Measurements from ENCODE around the gene KDM3B. TPM values are rescaled to one million over a fixed set of nuclear protein-coding genes. Genes with fewer than 3 reads are reported as not detected.

KDM3B gene
- total RNA-seq, 1 experiment from 2014 or later, result 89.2 TPM

DNA sequence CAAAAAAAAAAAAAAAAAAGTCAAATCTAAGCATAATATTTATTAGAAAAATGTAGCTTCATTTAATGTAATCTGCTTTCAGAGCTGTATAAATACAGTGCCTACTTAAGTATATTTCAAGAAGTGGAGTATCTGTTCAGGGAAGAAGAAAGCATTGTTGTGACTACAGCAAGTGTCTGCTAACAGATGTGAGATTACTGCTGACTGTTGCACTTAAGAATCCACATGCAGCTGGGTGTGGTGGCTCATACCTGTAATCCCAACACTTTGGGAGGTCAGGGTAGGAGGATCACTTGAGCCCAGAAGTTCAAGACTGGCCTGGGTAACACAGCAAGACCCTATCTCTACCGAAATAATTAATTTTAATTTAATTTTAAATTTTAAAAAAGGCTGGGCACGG lies 19.0 kb downstream of the KDM3B start:
- Histone ChIP-seq H3K4me2 (ENCODE audit: insufficient read depth, insufficient read length, low read length) (no peak overlapping the region), H3K27me3 (ENCODE audit: insufficient read depth, low read length) (no peaks in the 10 kb centered on the region), H2AK5ac (ENCODE audit: insufficient read length, low read length) (no peak overlapping the region), H4K20me1 (ENCODE audit: control insufficient read depth, insufficient read depth, insufficient read length) (no peaks in the 10 kb centered on the region), H3T11ph (ENCODE audit: low read length) (no peak overlapping the region), H4K5ac (ENCODE audit: insufficient read length, low read depth, low read length) (no peak overlapping the region), H3K56ac (ENCODE audit: insufficient read length, low read depth, low read length) (no peak overlapping the region), H3K9me3 (ENCODE audit: control insufficient read depth, low read depth, low read length) (no peaks in the 10 kb centered on the region), H4K8ac (replicated peaks; ENCODE audit: insufficient read length, low read depth, low read length) (no peak overlapping the region), H3K27ac (ENCODE audit: insufficient read length, low read depth, low read length) (no peak overlapping the region), H3K79me1 (ENCODE audit: insufficient read depth, low read depth, low read length, poor library complexity, severe bottlenecking) (peaks cover 8% of the 10 kb centered on the region), H3K4ac (ENCODE audit: low read depth, low read length) (no peak overlapping the region), H2AFZ (ENCODE audit: low read length) (no peak overlapping the region), H2BK120ac (ENCODE audit: low read depth, low read length, poor library complexity, severe bottlenecking) (no peak overlapping the region), H2BK20ac (ENCODE audit: low read depth, low read length, poor library complexity, severe bottlenecking) (no peak overlapping the region), H4K91ac (ENCODE audit: insufficient read length, low read depth, low read length) (no peak overlapping the region), H3K9ac (ENCODE audit: extremely low read depth, insufficient read length, low read length) (no peak overlapping the region), H3K23me2 (ENCODE audit: insufficient read length, low read depth, low read length, poor library complexity, severe bottlenecking) (no peaks in the 10 kb centered on the region), H3K79me2 (ENCODE audit: insufficient read depth, low read length) (peaks cover 6% of the 10 kb centered on the region; the same call in 1 of the 2 replicates), H3K14ac (ENCODE audit: insufficient read depth, low read length) (no peak overlapping the region), H3K18ac (ENCODE audit: insufficient read length, low read depth, low read length) (no peak overlapping the region), H2BK5ac (ENCODE audit: insufficient read length, low read length) (no peak overlapping the region), H3K23ac (ENCODE audit: insufficient read length, low read depth, low read length) (no peak overlapping the region), H3K4me1 (ENCODE audit: insufficient read depth, low read length) (no peaks in the 10 kb centered on the region), H2BK12ac (ENCODE audit: insufficient read length, low read depth, low read length) (no peak overlapping the region), H2BK15ac (ENCODE audit: low read depth, low read length) (no peak overlapping the region)
- TF ChIP-seq CTCF (conservative IDR thresholded peaks at IDR 0.05), result no peak
- DNase-seq, result no peak
- Mint-ChIP-seq H3K27me3 (ENCODE audit: low read depth) (no peaks in the 10 kb centered on the region), H3K9me3 (no peaks in the 10 kb centered on the region), H3K36me3 (ENCODE audit: insufficient read depth in 1 of 3, low read depth in 3 of 3) (peaks cover 10 to 27% (median 20%) of the 10 kb centered on the region in 3 experiments; a peak in 6 of 7 replicates), H3K4me1 (no peaks in the 10 kb centered on the region; a peak in 1 of 4 replicates), H3K4me3 (no peak overlapping the region), H3K27ac (no peak overlapping the region; a peak in 1 of 7 replicates)
- whole genome bisulfite sequencing (ENCODE audit: extremely low coverage, insufficient read length, low lambda C conversion rate), result no CpG with 5 or more reads among the region's 2 CpGs
